Kidney epithelial cell (primary cell): ENCODE results near the gene LRRC59. TPM values are rescaled to one million over a fixed set of nuclear protein-coding genes. Genes with fewer than 3 reads are reported as not detected.

Source experiments
- DNase-seq: peaks from one replicate; pipeline ENCODE4 v3.0.0-alpha.2; 2010; ENCODE audit warnings: low read depth
- H3K27me3 ChIP-seq: 2 replicates; pipeline ENCODE4 v1.6.0; 2011; ENCODE audit warnings: low read length; ENCODE audit not compliant: control insufficient read depth, insufficient read depth
- H3K36me3 ChIP-seq: 2 replicates; pipeline ENCODE4 v1.5.1; 2011; ENCODE audit warnings: low read length; ENCODE audit not compliant: control insufficient read depth, insufficient read depth
- H3K4me3 ChIP-seq: 2 replicates; pipeline ENCODE4 v1.5.1; 2011; ENCODE audit warnings: low read depth, mild to moderate bottlenecking, control low read depth, low read length
- total RNA-seq: library from RNA; depleted of rRNA; stranded (reverse); fragments of >200 nt; gene quantifications from 2 replicates; pipeline ENCODE4 v1.2.3, GENCODE V29; 2015
- TF ChIP-seq, protein P1 (sequence below): IDR thresholded peaks from 2 replicates; pipeline ENCODE4 v1.5.1; 2011; ENCODE audit warnings: mild to moderate bottlenecking, moderate library complexity, low read length, control low read depth, inconsistent platforms; ENCODE audit not compliant: insufficient read depth, poor library complexity, severe bottlenecking

The LRRC59 gene
- total RNA-seq, 1 donor from 2014 or later, result 172 TPM

DNA sequence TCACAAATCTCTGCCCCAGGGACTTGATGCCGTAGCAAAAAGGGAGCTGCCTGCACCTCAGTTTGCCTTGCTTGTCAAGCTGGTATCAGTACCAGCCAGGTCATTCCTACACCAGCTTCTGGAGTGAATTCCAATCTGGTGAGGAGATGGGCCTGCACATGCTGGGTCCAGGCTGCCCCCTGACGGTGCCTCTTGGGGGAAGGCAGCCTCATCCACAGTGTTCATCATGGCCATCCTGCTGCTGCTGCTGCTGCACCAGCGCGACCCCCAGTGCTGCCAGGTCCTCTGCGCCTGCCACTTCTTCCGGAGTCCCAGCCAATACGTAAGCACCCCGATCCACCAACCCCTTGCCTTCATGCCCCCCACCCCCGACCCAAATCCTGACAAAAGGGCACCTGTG lies 32.6 kb downstream of the LRRC59 start:
- Histone ChIP-seq H3K4me3 (no peak overlapping the region), H3K27me3 (no peaks in the 10 kb centered on the region), H3K36me3 (peaks cover 2% of the 10 kb centered on the region)
- TF ChIP-seq, protein P1, sequence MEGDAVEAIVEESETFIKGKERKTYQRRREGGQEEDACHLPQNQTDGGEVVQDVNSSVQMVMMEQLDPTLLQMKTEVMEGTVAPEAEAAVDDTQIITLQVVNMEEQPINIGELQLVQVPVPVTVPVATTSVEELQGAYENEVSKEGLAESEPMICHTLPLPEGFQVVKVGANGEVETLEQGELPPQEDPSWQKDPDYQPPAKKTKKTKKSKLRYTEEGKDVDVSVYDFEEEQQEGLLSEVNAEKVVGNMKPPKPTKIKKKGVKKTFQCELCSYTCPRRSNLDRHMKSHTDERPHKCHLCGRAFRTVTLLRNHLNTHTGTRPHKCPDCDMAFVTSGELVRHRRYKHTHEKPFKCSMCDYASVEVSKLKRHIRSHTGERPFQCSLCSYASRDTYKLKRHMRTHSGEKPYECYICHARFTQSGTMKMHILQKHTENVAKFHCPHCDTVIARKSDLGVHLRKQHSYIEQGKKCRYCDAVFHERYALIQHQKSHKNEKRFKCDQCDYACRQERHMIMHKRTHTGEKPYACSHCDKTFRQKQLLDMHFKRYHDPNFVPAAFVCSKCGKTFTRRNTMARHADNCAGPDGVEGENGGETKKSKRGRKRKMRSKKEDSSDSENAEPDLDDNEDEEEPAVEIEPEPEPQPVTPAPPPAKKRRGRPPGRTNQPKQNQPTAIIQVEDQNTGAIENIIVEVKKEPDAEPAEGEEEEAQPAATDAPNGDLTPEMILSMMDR, result peak; percentile 33
- no peak for DNase-seq

DNA sequence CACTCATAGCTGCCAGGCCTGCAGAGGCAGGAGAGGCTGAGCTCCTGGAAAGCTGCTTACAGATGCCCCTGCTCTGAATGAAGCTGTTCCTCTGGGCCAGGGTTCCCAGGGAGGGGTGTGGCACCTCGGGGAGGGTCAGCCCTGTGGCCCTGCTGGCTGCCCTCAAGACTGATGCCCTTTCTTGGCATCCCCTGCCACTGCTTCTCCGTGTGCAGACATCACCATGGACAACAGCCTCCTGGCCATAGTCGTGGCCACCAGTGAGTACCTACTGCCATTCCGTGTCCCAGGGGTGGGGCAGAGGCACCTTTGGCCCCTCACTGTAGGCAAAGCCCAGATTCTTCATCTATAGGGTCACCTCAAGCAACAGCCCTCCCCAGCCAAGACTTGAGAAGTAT lies 33.3 kb downstream of the LRRC59 start:
- Histone ChIP-seq H3K27me3 (no peaks in the 10 kb centered on the region), H3K4me3 (no peak overlapping the region), H3K36me3 (no peaks in the 10 kb centered on the region)
- TF ChIP-seq, protein P1, result no peak
- DNase-seq, result no peak

DNA sequence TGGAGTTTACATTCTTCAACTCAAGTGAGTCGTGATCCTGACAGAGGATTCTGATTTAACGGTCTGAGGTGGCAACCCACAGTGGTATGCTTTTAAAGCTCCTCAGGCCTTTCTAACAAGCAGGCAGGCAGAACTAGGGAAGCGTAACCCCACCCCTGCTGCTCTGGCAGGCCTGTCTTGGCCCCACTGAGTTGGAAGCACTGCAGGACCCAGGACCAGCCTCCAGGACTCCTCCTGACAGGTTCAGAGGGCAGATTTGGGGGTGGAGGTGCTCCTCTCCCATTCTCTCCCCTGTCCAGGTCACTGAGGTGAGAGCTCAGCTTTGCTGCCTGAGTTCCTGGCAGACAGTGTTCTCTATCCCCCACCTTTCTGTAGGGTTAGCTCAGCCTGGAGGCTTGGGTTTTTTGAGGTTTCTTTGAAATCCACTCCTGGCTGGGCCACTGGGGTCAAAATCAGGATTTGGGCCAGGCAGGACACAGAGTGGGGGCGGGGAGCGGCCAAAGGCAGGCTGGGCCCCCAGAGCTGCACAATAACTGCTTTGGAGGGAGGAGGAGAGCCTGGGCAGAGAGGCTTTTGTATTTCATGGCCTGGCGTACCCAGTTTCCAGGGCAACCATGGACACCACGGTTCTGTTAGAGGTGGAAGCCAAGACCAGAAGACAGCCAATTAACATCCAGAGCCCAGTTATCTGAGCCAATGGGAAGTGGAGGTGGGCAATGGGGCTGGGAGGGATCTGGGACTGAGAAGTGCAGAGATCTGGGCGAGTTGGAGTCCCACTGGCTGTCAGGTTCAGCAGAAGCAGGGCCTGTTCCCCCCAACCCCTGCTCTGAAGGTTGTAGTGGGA lies 33.9 kb downstream of the LRRC59 start:
- Histone ChIP-seq H3K4me3 (no peak overlapping the region), H3K27me3 (no peaks in the 10 kb centered on the region), H3K36me3 (no peaks in the 10 kb centered on the region)
- no peak for DNase-seq
- TF ChIP-seq, protein P1, result no peak

DNA sequence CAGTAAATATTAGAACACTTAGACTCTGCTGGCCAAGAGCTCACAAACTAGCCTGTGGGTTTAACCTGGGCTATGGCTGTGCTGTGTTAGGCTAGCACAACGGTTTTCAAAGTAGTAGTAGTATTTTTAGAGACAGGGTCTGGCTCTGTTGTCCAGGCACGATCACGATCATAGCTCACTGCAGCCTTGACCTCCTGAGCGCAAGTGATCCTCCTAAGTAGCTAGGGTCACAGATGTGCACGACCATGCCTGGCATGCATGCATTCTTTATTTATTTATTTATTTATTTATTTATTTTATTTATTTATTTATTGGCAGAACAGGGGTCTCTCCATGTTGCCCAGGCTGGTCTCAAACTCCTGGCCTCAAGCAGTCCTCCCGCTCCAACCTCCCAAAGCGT lies 34.7 kb downstream of the LRRC59 start:
- Histone ChIP-seq H3K36me3 (no peaks in the 10 kb centered on the region), H3K27me3 (no peaks in the 10 kb centered on the region), H3K4me3 (no peak overlapping the region)
- TF ChIP-seq, protein P1, result no peak
- no peak for DNase-seq

DNA sequence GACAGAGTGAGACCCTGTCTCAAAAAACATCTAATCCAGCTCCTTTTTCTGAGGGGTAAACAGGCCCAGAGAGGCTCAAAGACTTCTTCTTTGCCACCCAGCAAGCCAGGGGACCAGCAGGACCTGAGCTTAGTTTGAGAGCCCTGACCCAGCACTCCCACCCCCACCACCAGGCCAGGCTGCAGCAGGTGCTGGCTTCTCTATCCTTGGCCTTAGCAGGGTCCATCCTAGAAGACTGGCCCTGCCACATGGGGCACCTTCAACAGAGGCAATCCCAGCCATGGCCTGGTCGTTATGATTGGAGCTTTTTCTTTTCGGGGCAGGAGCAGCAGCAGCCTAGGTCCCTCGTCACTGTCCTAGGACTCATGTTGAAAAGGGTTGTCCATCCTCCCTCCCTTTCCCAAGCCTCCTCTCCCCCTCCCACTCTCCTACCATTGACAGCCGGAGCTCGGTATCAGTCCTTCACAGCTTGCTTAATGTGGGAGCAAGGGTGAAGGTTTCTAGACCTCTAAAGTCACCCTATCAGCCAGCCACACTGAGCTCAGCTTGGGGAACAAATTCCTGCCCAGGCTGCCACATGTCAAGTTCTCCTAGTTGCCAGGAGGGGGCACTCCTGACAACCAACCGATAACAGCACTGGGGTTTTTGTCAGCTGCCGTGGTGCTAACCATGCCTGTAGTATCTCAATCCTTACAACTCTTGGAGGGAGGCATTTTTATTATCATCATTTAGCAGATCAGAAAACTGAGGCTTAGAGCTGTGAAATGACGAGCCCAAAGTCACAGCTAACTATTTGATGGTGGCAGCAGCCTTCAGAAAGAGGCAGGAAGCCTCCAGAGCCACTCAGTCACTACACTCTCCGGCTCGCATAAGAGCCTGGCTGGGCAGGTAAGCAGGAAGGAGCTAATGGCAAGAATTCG lies 35.5 kb downstream of the LRRC59 start:
- no peak overlapping the region for H3K4me3 ChIP-seq
- TF ChIP-seq, protein P1, result peak; percentile 83
- no peaks in the 10 kb centered on the region for H3K36me3 ChIP-seq
- no peaks in the 10 kb centered on the region for H3K27me3 ChIP-seq
- DNase-seq, result peak; percentile 26
